ENCODE data around the gene LMF1.

GRCh38 chr16:890716-891352 is 80.0 kb downstream of the LMF1 start:
- TF ChIP-seq, protein P1, sequence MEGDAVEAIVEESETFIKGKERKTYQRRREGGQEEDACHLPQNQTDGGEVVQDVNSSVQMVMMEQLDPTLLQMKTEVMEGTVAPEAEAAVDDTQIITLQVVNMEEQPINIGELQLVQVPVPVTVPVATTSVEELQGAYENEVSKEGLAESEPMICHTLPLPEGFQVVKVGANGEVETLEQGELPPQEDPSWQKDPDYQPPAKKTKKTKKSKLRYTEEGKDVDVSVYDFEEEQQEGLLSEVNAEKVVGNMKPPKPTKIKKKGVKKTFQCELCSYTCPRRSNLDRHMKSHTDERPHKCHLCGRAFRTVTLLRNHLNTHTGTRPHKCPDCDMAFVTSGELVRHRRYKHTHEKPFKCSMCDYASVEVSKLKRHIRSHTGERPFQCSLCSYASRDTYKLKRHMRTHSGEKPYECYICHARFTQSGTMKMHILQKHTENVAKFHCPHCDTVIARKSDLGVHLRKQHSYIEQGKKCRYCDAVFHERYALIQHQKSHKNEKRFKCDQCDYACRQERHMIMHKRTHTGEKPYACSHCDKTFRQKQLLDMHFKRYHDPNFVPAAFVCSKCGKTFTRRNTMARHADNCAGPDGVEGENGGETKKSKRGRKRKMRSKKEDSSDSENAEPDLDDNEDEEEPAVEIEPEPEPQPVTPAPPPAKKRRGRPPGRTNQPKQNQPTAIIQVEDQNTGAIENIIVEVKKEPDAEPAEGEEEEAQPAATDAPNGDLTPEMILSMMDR (IDR thresholded peaks at IDR 0.05), result no peak
- no peak for TF ChIP-seq POLR2A (IDR thresholded peaks at IDR 0.05)
